Gastroesophageal sphincter (tissue), 3 donors: ENCODE data around the gene BTNL3.

Experiments used
- EP300 ChIP-seq: sonication (generic); formaldehyde crosslinking; IDR thresholded peaks from one replicate; pipeline ENCODE4 v1.6.1; 2017; ENCODE audit warnings: antibody characterized with exemption, mild to moderate bottlenecking
- POLR2A ChIP-seq, 2 donors: fragments of 450-650 bp; IDR thresholded peaks; one replicate each; pipeline ENCODE4 v1.6.1; 2017; ENCODE audit warnings: antibody characterized with exemption in 2 of 2, mild to moderate bottlenecking in 2 of 2, moderate library complexity in 1 of 2
- POLR2AphosphoS5 ChIP-seq: sonication (generic); formaldehyde crosslinking; IDR thresholded peaks from one replicate; pipeline ENCODE4 v1.6.1; 2017; ENCODE audit warnings: antibody characterized with exemption
- TF ChIP-seq, protein P1 (sequence below), 4 experiments: fragments of 200-600 bp in 2 of 4; fragments of 450-650 bp in 2 of 4; sonication (generic) in 1 of 4; IDR thresholded peaks; one replicate each; pipeline ENCODE4 v1.5.1; 2017 to 2019; ENCODE audit warnings: antibody characterized with exemption in 4 of 4, mild to moderate bottlenecking in 2 of 4, moderate library complexity in 2 of 4

DNA sequence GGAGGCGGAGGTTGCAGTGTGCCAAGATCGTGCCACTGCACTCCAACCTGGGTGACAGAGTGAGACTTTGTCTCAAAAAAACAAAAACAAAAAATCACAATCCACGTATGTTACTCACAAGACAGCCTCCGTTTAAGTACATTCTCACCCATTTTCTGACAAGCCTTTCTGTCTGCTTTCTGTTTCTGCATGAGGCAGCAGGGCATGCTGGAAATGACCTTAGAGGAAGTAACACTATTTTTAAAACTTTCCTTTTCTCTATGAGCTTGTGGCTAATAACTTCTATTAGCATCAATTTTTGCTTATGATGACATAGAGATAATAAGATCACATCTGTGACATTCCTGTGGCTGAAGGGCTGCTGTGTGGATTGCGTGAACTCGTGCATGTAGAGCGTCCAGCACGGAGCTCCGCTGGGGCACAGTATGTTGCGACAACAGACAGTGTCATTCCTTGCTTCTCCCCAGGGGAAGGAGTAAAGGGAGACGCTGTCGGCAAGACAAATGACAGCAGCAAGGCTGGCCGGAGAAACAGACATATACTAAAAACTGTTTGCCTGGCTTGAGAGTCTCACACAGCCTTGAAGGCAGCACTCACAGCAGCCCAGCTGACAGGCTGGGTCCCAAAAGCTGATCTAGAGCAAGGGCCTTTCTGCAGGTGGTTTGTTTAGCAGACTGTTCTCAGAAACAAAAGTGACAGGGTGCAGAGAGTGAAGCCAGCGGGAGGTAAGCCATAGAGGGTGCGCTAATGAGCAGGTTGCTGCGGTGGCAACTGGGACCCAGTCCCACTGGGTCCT is 1.6 kb downstream of the BTNL3 start:
- TF ChIP-seq, protein P1, sequence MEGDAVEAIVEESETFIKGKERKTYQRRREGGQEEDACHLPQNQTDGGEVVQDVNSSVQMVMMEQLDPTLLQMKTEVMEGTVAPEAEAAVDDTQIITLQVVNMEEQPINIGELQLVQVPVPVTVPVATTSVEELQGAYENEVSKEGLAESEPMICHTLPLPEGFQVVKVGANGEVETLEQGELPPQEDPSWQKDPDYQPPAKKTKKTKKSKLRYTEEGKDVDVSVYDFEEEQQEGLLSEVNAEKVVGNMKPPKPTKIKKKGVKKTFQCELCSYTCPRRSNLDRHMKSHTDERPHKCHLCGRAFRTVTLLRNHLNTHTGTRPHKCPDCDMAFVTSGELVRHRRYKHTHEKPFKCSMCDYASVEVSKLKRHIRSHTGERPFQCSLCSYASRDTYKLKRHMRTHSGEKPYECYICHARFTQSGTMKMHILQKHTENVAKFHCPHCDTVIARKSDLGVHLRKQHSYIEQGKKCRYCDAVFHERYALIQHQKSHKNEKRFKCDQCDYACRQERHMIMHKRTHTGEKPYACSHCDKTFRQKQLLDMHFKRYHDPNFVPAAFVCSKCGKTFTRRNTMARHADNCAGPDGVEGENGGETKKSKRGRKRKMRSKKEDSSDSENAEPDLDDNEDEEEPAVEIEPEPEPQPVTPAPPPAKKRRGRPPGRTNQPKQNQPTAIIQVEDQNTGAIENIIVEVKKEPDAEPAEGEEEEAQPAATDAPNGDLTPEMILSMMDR (IDR thresholded peaks at IDR 0.05) = no peak
- TF ChIP-seq POLR2AphosphoS5 = no peak
- no peak for TF ChIP-seq EP300
- no peak for TF ChIP-seq POLR2A (IDR thresholded peaks at IDR 0.05)
